PC-3 (cell line): ENCODE measurements around the gene SLC39A5. TPM values are rescaled to one million over a fixed set of nuclear protein-coding genes. Genes with fewer than 3 reads are reported as not detected.

ENCODE experiments used
- ATAC-seq: fragments of 200-7000 bp; cut with Tn5 transposase; 2 replicates; pipeline ENCODE4 v1.9.1; 2020; ENCODE audit warnings: mild to moderate bottlenecking, moderate library complexity
- BruUV-seq: library from RNA; stranded (reverse); fragments of 400-500 nt; replicated peaks from 2 replicates; lab custom pipeline; 2021; lab: Mats Ljungman, UMichigan
- CTCF ChIA-PET: fragments of 300-600 bp; sonication (Branson Sonifier 250); formaldehyde crosslinking; loops from one replicate; lab custom pipeline; 2022; ENCODE audit warnings: antibody characterized with exemption; lab: Charles Lee
- POLR2A ChIA-PET: fragments of 300-600 bp; sonication (Branson Sonifier 250); formaldehyde crosslinking; loops from one replicate; lab custom pipeline; 2022; ENCODE audit warnings: antibody characterized with exemption; ENCODE audit not compliant: unreplicated experiment; lab: Charles Lee
- DNase-seq: peaks from one replicate; pipeline ENCODE4 v3.0.0-alpha.2; 2015
- H2AFZ ChIP-seq: fragments of 300-600 bp; sonication (generic); 2 replicates; pipeline ENCODE4 v1.6.0; 2016; ENCODE audit warnings: antibody characterized with exemption, low read length
- H3F3A ChIP-seq: fragments of 300-600 bp; sonication (generic); one replicate; pipeline ENCODE4 v1.6.0; 2017; ENCODE audit warnings: antibody characterized with exemption, low read length, control low read depth, mild to moderate bottlenecking; ENCODE audit not compliant: unreplicated experiment
- H3K27ac ChIP-seq: fragments of 300-600 bp; sonication (generic); 2 replicates; pipeline ENCODE4 v1.5.1; 2016; ENCODE audit warnings: mild to moderate bottlenecking, low read length
- H3K27me3 ChIP-seq: fragments of 300-600 bp; sonication (generic); 2 replicates; pipeline ENCODE4 v1.6.1; 2016; ENCODE audit warnings: low read length, mixed read lengths
- H3K36me3 ChIP-seq: fragments of 300-600 bp; sonication (generic); 2 replicates; pipeline ENCODE4 v1.6.1; 2016; ENCODE audit warnings: low read depth, mixed run types, low read length, mixed read lengths
- H3K4me1 ChIP-seq: fragments of 300-600 bp; sonication (generic); 2 replicates; pipeline ENCODE4 v1.5.1; 2016; ENCODE audit warnings: low read length; ENCODE audit not compliant: insufficient read depth
- H3K4me2 ChIP-seq: fragments of 300-600 bp; sonication (generic); 2 replicates; pipeline ENCODE4 v1.6.0; 2016; ENCODE audit warnings: low read length
- H3K4me3 ChIP-seq: fragments of 300-600 bp; sonication (generic); 2 replicates; pipeline ENCODE4 v1.5.1; 2016; ENCODE audit warnings: mild to moderate bottlenecking, low read length, mixed read lengths
- H3K79me2 ChIP-seq: fragments of 300-600 bp; sonication (generic); 2 replicates; pipeline ENCODE4 v1.6.1; 2017; ENCODE audit warnings: low read length, mixed read lengths
- H3K9ac ChIP-seq: fragments of 300-600 bp; sonication (generic); 2 replicates; pipeline ENCODE4 v1.6.0; 2016; ENCODE audit warnings: mild to moderate bottlenecking, low read length
- H3K9me2 ChIP-seq: fragments of 300-600 bp; sonication (generic); replicated peaks from 2 replicates; pipeline ENCODE4 v1.6.1; 2016; ENCODE audit warnings: mixed run types, low read length, mixed read lengths
- H3K9me3 ChIP-seq: fragments of 300-600 bp; sonication (generic); 2 replicates; pipeline ENCODE4 v1.6.1; 2016; ENCODE audit warnings: low read length, mixed read lengths
- H4K20me1 ChIP-seq: fragments of 300-600 bp; sonication (generic); 2 replicates; pipeline ENCODE4 v1.6.1; 2016; ENCODE audit warnings: low read length, mixed read lengths
- EZH2 ChIP-seq: fragments of 300-600 bp; sonication (generic); IDR thresholded peaks from one replicate; pipeline ENCODE4 v1.6.1; 2017; ENCODE audit warnings: antibody characterized with exemption, mild to moderate bottlenecking, low read length; ENCODE audit not compliant: unreplicated experiment
- EZH2phosphoT487 ChIP-seq: fragments of 300-600 bp; sonication (generic); IDR thresholded peaks from 2 replicates; pipeline ENCODE4 v1.6.1; 2018; ENCODE audit warnings: mild to moderate bottlenecking, antibody characterized with exemption, low read length, borderline replicate concordance
- intact Hi-C: fragments of 100-400 bp; cut with micrococcal nuclease; formaldehyde crosslinking; loops from 2 replicates; pipeline ENCODE4 v1.9.0; 2023
- total RNA-seq: library from RNA; depleted of rRNA; stranded (reverse); fragments of >200 nt; gene quantifications from 2 replicates; pipeline ENCODE4 v1.2.3, GENCODE V29; 2014
- TF ChIP-seq, protein P1 (sequence below): fragments of 300-600 bp; sonication (generic); conservative IDR thresholded peaks from 2 replicates; pipeline ENCODE4 v1.5.1; 2017; ENCODE audit warnings: antibody characterized with exemption, low read depth, mild to moderate bottlenecking, low read length

SLC39A5 gene
- total RNA-seq, 1 experiment from 2014 or later, result 0.18 TPM

- Histone ChIP-seq H3K27ac (peak overlapping the region; percentile 81; the same call in 1 of the 2 replicates), H3K4me2 (peak overlapping the region; percentile 94), H3K9ac (no peak overlapping the region), H2AFZ (no peak overlapping the region), H3K9me2 (no peaks in the 10 kb centered on the region), H3K9me3 (no peaks in the 10 kb centered on the region), H3K27me3 (no peaks in the 10 kb centered on the region), H3K4me3 (peak overlapping the region; percentile 90; the same call in 1 of the 2 replicates), H4K20me1 (no peaks in the 10 kb centered on the region), H3K36me3 (no peaks in the 10 kb centered on the region), H3K4me1 (peaks cover 22% of the 10 kb centered on the region), H3F3A (no peaks in the 10 kb centered on the region), H3K79me2 (peaks cover 35% of the 10 kb centered on the region)
- TF ChIP-seq, protein P1, sequence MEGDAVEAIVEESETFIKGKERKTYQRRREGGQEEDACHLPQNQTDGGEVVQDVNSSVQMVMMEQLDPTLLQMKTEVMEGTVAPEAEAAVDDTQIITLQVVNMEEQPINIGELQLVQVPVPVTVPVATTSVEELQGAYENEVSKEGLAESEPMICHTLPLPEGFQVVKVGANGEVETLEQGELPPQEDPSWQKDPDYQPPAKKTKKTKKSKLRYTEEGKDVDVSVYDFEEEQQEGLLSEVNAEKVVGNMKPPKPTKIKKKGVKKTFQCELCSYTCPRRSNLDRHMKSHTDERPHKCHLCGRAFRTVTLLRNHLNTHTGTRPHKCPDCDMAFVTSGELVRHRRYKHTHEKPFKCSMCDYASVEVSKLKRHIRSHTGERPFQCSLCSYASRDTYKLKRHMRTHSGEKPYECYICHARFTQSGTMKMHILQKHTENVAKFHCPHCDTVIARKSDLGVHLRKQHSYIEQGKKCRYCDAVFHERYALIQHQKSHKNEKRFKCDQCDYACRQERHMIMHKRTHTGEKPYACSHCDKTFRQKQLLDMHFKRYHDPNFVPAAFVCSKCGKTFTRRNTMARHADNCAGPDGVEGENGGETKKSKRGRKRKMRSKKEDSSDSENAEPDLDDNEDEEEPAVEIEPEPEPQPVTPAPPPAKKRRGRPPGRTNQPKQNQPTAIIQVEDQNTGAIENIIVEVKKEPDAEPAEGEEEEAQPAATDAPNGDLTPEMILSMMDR, result no peak
- TF ChIP-seq EZH2 (no peak), EZH2phosphoT487 (no peak)
- no TSS peak for BruUV-seq
- intact Hi-C loops, result loop anchor here (5.0 kb wide), 1 partner anchor 45 kb away; the partner anchor contains the start of gene COQ10A
- ATAC-seq (no peak), DNase-seq (no peak)
- POLR2A ChIA-PET, result interaction anchor here (0.5 to 1.3 kb wide), 2 partner anchors 94 to 135 kb away, joined by 11 to 17 read pairs; partner anchors contain the start of gene ESYT1
- CTCF ChIA-PET, result interaction anchor here (1.2 to 1.6 kb wide), 2 partner anchors 15 to 33 kb away, joined by 3 to 9 read pairs; partner anchors contain the start of gene SMARCC2
These were observed 7.3 kb upstream of the SLC39A5 start for GRCh38 chr12:56222531-56222895.

GRCh38 chr12:56223571-56224101, 6.2 kb upstream of the SLC39A5 start:
- no peaks in the 10 kb centered on the region for H3K9me3 ChIP-seq
- H3F3A ChIP-seq, result no peaks in the 10 kb centered on the region
- H3K79me2 ChIP-seq, result peaks cover 35% of the 10 kb centered on the region
- H3K4me1 ChIP-seq, result peaks cover 22% of the 10 kb centered on the region
- peak overlapping the region; percentile 97 for H3K4me2 ChIP-seq
- H4K20me1 ChIP-seq, result no peaks in the 10 kb centered on the region
- DNase-seq (no peak), ATAC-seq (no peak)
- ChIA-PET CTCF (no interaction called here), POLR2A (no interaction called here)
- H3K27me3 ChIP-seq, result no peaks in the 10 kb centered on the region
- intact Hi-C loops, result loop anchor here (1.0 to 5.0 kb wide), 5 partner anchors 17 to 104 kb away; partner anchors contain the start of gene COQ10A
- H3K4me3 ChIP-seq, result peak overlapping the region; percentile 88
- peak overlapping the region; percentile 98 for H2AFZ ChIP-seq
- H3K27ac ChIP-seq, result peak overlapping the region; percentile 21; the same call in 1 of the 2 replicates
- no peaks in the 10 kb centered on the region for H3K9me2 ChIP-seq
- no peaks in the 10 kb centered on the region for H3K36me3 ChIP-seq
- BruUV-seq, result no TSS peak
- TF ChIP-seq EZH2phosphoT487 (no peak), EZH2 (no peak)
- TF ChIP-seq, protein P1, result no peak
- peak overlapping the region; percentile 47 for H3K9ac ChIP-seq

- ATAC-seq (peak; percentile 81), DNase-seq (peak; percentile 99)
- H3K9me3 ChIP-seq, result no peaks in the 10 kb centered on the region
- peaks cover 22% of the 10 kb centered on the region for H3K4me1 ChIP-seq
- ChIA-PET POLR2A (no interaction called here), CTCF (no interaction called here)
- H3K27ac ChIP-seq, result peak within 1 kb of the TSS; percentile 21; the same call in 1 of the 2 replicates
- H3K27me3 ChIP-seq, result no peaks in the 10 kb centered on the region
- TF ChIP-seq, protein P1, result peak; percentile 94
- no peak for TF ChIP-seq EZH2
- H3K4me2 ChIP-seq, result peak within 1 kb of the TSS; percentile 97
- intact Hi-C loops, result loop anchor here (1.0 to 5.0 kb wide), 5 partner anchors 18 to 105 kb away; partner anchors contain the start of gene COQ10A
- peak within 1 kb of the TSS; percentile 86 for H3K9ac ChIP-seq
- no peaks in the 10 kb centered on the region for H4K20me1 ChIP-seq
- no peaks in the 10 kb centered on the region for H3K36me3 ChIP-seq
- peaks cover 35% of the 10 kb centered on the region for H3K79me2 ChIP-seq
- BruUV-seq, result no TSS peak
- H3K4me3 ChIP-seq, result peak within 1 kb of the TSS; percentile 88
- H2AFZ ChIP-seq, result peak within 1 kb of the TSS; percentile 98
- no peaks in the 10 kb centered on the region for H3F3A ChIP-seq
- no peaks in the 10 kb centered on the region for H3K9me2 ChIP-seq
These were observed 5.6 kb upstream of the SLC39A5 start, which contains the start of gene NABP2 for GRCh38 chr12:56224102-56224701. TSS of gene NABP2 (plus strand) at chr12:56224342. CDS start at chr12:56224857, 515 bp downstream.
